ENCODE data around the gene BTBD8.

GRCh38 chr1:92125204-92125603 is 45.1 kb downstream of the BTBD8 start:
- TF ChIP-seq CTCF (IDR thresholded peaks at IDR 0.05), result no peak
- no peak for TF ChIP-seq POLR2A (IDR thresholded peaks at IDR 0.05)
- TF ChIP-seq EP300 (IDR thresholded peaks at IDR 0.05), result no peak
- no peak for TF ChIP-seq POLR2AphosphoS5 (IDR thresholded peaks at IDR 0.05)
